CD4-positive, CD25-positive, alpha-beta regulatory T cell (primary cell): ENCODE results near the gene CTNND1. TPM values are rescaled to one million over a fixed set of nuclear protein-coding genes. Genes with fewer than 3 reads are reported as not detected.

ENCODE experiments used
- ATAC-seq, 2 donors: fragments of 150-1000 bp; cut with Tn5 transposase; one replicate each; pipeline ENCODE4 v1.10.0; 2021; ENCODE audit warnings: low read depth in 2 of 2, moderate number of reproducible peaks in 2 of 2, moderate library complexity in 1 of 2
- DNase-seq, 3 donors: peaks; one replicate each; pipeline versions ENCODE4 v3.0.0 to v3.0.0-alpha.2; 2012 to 2022; ENCODE audit warnings: mixed read lengths in 1 of 3
- H3K27ac ChIP-seq: one replicate; pipeline ENCODE4 v1.7.0; 2013; ENCODE audit warnings: mild to moderate bottlenecking, low read length; ENCODE audit not compliant: insufficient read depth, poor library complexity, severe bottlenecking
- H3K27me3 ChIP-seq: one replicate; pipeline ENCODE4 v1.7.0; 2013; ENCODE audit warnings: low read length; ENCODE audit not compliant: control insufficient read depth, insufficient read depth
- H3K36me3 ChIP-seq: one replicate; pipeline ENCODE4 v1.7.0; 2013; ENCODE audit warnings: mild to moderate bottlenecking, low read length, moderate library complexity; ENCODE audit not compliant: control insufficient read depth, insufficient read depth
- H3K4me1 ChIP-seq: 2 replicates; pipeline ENCODE4 v1.7.0; 2013; ENCODE audit warnings: mild to moderate bottlenecking, low read length; ENCODE audit not compliant: insufficient read depth, control insufficient read depth, poor library complexity, severe bottlenecking
- H3K4me3 ChIP-seq: one replicate; pipeline ENCODE4 v1.7.0; 2013; ENCODE audit warnings: low read depth, mild to moderate bottlenecking, low read length, moderate library complexity
- H3K9me3 ChIP-seq, 2 experiments: 1 replicate in 1 of 2; 2 replicates in 1 of 2; pipeline ENCODE4 v1.7.0; 2013; ENCODE audit warnings: low read length in 2 of 2, mild to moderate bottlenecking in 1 of 2, moderate library complexity in 1 of 2; ENCODE audit not compliant: control insufficient read depth in 2 of 2
- H3K27ac Mint-ChIP-seq, 3 donors: one replicate each; pipeline ENCODE4 v1.8.0; 2020 to 2022; ENCODE audit warnings: mild to moderate bottlenecking in 3 of 3, mixed read lengths in 3 of 3, moderate library complexity in 2 of 3
- H3K27me3 Mint-ChIP-seq: one replicate; pipeline ENCODE4 v1.8.0; 2022; ENCODE audit warnings: mild to moderate bottlenecking, mixed read lengths
- H3K36me3 Mint-ChIP-seq: one replicate; pipeline ENCODE4 v1.8.0; 2020; ENCODE audit warnings: mixed read lengths
- H3K4me1 Mint-ChIP-seq, 4 donors: one replicate each; pipeline ENCODE4 v1.8.0; 2020 to 2022; ENCODE audit warnings: mixed read lengths in 4 of 4, mild to moderate bottlenecking in 1 of 4
- H3K4me3 Mint-ChIP-seq, 4 donors: one replicate each; pipeline ENCODE4 v1.8.0; 2020 to 2022; ENCODE audit warnings: mild to moderate bottlenecking in 4 of 4, mixed read lengths in 4 of 4, moderate library complexity in 3 of 4
- H3K9me3 Mint-ChIP-seq, 7 donors: one replicate each; pipeline ENCODE4 v1.8.0; 2020 to 2022; ENCODE audit warnings: mixed read lengths in 7 of 7, mild to moderate bottlenecking in 3 of 7, moderate library complexity in 2 of 7
- polyA plus RNA-seq, 4 donors: library from polyadenylated mRNA; unstranded; fragments of 300-500 nt; fragmentation: Illumina TruSeq; gene quantifications; one replicate each; pipeline ENCODE4 v1.2.3, GENCODE V29; 2021
- total RNA-seq: library from RNA; stranded (reverse); gene quantifications from one replicate; pipeline ENCODE4 v1.2.3, GENCODE V29; 2022

CTNND1 gene
- total and polyA plus RNA-seq, 5 donors from 2014 or later = 0.53 to 19.4 (median 2.6) TPM

DNA sequence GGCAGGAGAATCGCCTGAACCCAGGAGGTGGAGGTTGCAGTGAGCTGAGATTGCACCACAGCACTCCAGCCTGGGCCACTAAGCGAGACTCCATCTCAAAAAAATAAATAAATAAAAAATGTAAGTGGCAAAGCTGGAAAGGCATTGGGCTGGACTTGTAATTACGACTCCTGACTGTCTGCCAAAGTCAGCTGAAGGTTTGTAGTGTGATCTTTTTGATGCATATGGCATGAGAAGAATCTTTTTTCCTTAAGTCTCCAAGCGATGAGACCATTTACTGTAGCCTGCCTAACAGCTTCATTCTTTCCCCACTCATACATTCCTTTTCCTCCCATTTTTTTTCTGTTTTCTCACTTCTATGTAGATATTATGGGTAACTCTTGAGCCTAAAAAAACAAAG, 24.8 kb downstream of the CTNND1 start:
- no peaks in the 10 kb centered on the region for H3K27me3 Mint-ChIP-seq
- no peaks in the 10 kb centered on the region for H3K27me3 ChIP-seq
- no peak for DNase-seq
- H3K4me3 Mint-ChIP-seq = no peak overlapping the region
- ATAC-seq = no peak
- H3K4me3 ChIP-seq = no peak overlapping the region
- peaks cover under 1% of the 10 kb centered on the region for H3K4me1 ChIP-seq
- peaks cover 0 to 13% (median under 1%) of the 10 kb centered on the region in 4 donors for H3K4me1 Mint-ChIP-seq
- H3K36me3 Mint-ChIP-seq = no peaks in the 10 kb centered on the region
- no peaks in the 10 kb centered on the region for H3K36me3 ChIP-seq
- no peaks in the 10 kb centered on the region for H3K9me3 ChIP-seq
- H3K9me3 Mint-ChIP-seq = no peaks in the 10 kb centered on the region
- H3K27ac Mint-ChIP-seq = no peak overlapping the region
- H3K27ac ChIP-seq = no peak overlapping the region

DNA sequence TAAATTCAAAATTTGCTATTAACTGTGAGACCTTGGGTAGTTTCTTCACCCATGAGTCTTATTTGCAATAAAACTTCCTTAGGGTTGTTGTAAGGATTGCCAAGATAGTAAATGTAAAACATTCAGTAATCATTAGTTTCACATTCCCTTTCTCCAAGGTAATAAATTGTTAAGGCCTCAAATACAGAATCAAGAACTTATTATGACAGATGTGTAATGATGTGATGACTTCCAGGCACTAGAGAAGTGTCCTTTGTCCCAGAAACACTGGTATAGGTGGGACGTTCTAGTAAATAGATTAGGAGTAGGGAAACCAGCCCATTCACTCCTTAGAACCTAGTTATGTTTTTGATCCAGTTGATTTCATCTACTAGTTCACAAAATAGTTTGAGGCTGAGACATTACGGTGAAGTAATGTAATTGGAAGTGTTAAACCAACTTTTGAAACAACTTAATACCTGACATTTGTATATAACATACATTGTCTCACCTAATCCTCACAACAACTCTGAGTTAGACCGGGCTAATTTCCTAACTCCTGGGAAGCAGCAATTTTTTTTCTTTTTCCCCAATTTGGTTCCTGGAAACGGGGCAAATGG, 25.5 kb downstream of the CTNND1 start:
- H3K27me3 Mint-ChIP-seq = no peaks in the 10 kb centered on the region
- no peaks in the 10 kb centered on the region for H3K9me3 Mint-ChIP-seq
- peaks cover 2 to 14% (median 5%) of the 10 kb centered on the region in 4 donors for H3K4me1 Mint-ChIP-seq
- no peaks in the 10 kb centered on the region for H3K9me3 ChIP-seq
- no peak for ATAC-seq
- no peak overlapping the region for H3K4me3 ChIP-seq
- peaks cover 7% of the 10 kb centered on the region for H3K4me1 ChIP-seq
- H3K27ac ChIP-seq = no peak overlapping the region
- no peak overlapping the region for H3K4me3 Mint-ChIP-seq
- no peaks in the 10 kb centered on the region for H3K27me3 ChIP-seq
- DNase-seq = no peak
- peak overlapping the region in 1 of 3 donors; percentile 34 for H3K27ac Mint-ChIP-seq
- H3K36me3 ChIP-seq = no peaks in the 10 kb centered on the region
- no peaks in the 10 kb centered on the region for H3K36me3 Mint-ChIP-seq

DNA sequence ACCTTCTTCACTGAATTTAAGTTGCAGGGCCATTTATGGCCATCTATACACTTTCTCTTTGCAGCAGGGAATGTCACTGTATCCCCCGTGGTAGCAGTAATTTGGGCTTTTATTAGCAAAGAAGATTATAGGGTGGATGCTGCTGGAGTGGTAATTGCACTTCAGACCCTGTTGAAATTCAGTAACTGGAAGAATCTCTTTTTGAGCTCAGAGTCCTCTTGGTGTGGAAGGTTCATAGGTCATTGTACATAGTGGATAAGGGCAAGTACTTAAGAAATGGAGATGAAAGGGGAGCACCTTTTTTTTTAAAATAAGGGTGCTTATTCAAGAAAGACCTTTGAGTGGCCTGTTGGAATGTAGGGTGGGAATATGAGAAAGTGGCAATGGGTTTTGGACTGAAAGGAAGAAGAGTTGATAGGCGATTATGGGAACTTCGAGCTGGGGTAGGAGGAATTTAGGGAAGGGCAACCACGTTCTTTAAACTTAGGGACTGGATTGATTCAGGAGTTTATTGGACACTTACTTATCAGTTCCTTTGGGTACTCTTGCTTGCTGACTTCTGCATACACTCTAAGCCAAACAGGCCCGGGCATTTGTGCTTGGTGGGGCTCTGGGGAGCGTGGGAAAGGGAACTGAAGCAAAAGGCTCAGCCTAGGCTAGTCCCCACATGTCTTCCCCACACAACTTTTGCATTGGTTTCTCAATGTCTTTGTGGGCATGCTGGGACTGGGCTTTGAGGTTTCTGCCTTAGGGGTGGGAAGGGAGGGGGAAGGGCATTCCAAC, 26.5 kb downstream of the CTNND1 start:
- H3K36me3 ChIP-seq = no peaks in the 10 kb centered on the region
- H3K4me3 ChIP-seq = no peak overlapping the region
- no peaks in the 10 kb centered on the region for H3K9me3 ChIP-seq
- H3K27ac ChIP-seq = no peak overlapping the region
- H3K27ac Mint-ChIP-seq = no peak overlapping the region
- no peaks in the 10 kb centered on the region for H3K27me3 Mint-ChIP-seq
- peak overlapping the region in 1 of 4 donors; percentile 3 for H3K4me3 Mint-ChIP-seq
- H3K9me3 Mint-ChIP-seq = no peaks in the 10 kb centered on the region
- H3K36me3 Mint-ChIP-seq = no peaks in the 10 kb centered on the region
- DNase-seq = no peak
- peaks cover 8 to 24% (median 12%) of the 10 kb centered on the region in 4 donors for H3K4me1 Mint-ChIP-seq
- H3K4me1 ChIP-seq = peaks cover 17% of the 10 kb centered on the region
- ATAC-seq = no peak
- no peaks in the 10 kb centered on the region for H3K27me3 ChIP-seq

DNA sequence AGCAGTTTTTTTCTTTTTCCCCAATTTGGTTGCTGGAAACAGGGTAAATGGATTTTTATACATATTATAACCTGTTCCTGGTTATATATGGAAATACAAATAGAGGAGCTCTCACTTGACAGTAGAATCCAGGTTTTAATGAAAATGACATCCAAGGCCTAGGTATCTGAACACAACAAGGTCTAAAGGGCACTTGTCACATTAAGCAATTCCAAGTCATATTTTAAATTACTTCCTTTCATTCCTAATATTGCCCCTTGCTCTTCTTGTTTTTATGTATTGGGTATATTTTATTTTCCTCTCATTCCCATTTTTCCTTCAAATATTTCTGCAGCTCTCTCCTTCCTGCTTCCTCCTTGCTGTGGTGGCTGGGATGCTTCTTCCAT, 27.1 kb downstream of the CTNND1 start:
- Mint-ChIP-seq H3K9me3 (no peaks in the 10 kb centered on the region), H3K4me1 (peaks cover 14 to 30% (median 17%) of the 10 kb centered on the region in 4 donors), H3K36me3 (no peaks in the 10 kb centered on the region), H3K27ac (peak overlapping the region in 1 of 3 donors; percentile 18), H3K4me3 (no peak overlapping the region), H3K27me3 (no peaks in the 10 kb centered on the region)
- Histone ChIP-seq H3K4me3 (no peak overlapping the region), H3K9me3 (no peaks in the 10 kb centered on the region), H3K36me3 (no peaks in the 10 kb centered on the region), H3K27me3 (no peaks in the 10 kb centered on the region), H3K4me1 (peaks cover 23% of the 10 kb centered on the region), H3K27ac (no peak overlapping the region)
- ATAC-seq = no peak
- no peak for DNase-seq

DNA sequence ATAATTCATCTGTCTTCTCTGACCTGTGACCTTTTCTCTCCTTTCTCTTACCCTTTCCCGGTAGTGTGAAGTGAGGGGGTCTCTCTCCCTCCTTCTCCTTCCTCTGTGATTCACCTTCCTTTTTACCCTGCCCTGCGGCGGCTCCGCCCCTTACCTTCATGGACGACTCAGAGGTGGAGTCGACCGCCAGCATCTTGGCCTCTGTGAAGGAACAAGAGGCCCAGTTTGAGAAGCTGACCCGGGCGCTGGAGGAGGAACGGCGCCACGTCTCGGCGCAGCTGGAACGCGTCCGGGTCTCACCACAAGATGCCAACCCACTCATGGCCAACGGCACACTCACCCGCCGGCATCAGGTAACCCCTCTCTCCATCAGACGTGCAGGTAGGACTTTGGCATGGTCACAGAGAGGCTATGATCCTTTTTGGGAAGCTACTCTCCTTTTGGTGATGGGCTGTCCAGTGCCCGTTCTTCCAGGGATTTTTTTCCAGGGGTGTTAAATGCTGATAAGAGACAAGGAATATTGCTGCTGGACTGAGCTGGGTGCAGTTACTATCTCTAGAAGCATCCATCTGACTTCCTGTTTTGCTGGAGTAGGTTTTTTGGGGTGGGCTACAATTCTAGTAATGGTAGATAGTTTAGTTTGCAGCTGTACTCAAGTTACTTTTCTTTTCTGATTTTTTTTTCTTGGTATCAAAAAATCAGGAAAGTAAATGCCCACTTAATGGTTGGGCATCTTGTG, 29.9 kb downstream of the CTNND1 start:
- peaks cover 25% of the 10 kb centered on the region for H3K4me1 ChIP-seq
- no peak for DNase-seq
- Mint-ChIP-seq H3K4me1 (peaks cover 19 to 37% (median 28%) of the 10 kb centered on the region in 4 donors), H3K9me3 (no peaks in the 10 kb centered on the region), H3K4me3 (peak overlapping the region; percentile 22 to 82 (median 78)), H3K27ac (peak overlapping the region; percentile 93 to 99 (median 98)), H3K36me3 (peaks cover 9% of the 10 kb centered on the region), H3K27me3 (no peaks in the 10 kb centered on the region)
- no peaks in the 10 kb centered on the region for H3K9me3 ChIP-seq
- peak overlapping the region; percentile 79 for H3K4me3 ChIP-seq
- peak overlapping the region; percentile 74 for H3K27ac ChIP-seq
- H3K27me3 ChIP-seq = no peaks in the 10 kb centered on the region
- ATAC-seq = no peak
- peaks cover 1% of the 10 kb centered on the region for H3K36me3 ChIP-seq

DNA sequence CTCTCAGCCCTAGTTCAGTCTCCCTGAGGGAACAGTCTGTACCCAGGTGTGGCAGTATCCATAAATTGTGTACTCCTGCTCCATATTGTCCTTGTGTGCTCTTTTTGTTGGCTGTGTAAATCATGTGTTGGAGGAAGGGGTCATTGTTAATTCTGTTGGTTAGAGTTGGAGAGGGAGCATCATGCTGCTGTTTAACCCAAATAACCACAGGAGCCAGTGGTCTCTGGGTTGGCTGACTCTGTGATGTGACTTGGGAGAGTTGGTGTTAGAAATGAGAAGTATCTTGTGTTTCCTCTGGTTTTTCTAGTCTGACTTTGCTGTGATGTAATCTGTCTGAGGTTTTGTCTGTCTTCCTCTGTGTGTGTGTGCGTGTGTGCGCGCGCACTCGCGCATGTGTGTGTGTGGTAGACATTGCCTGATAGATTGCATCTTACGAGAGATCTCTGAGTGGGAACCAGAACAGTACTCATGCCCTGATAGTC, 30.5 kb downstream of the CTNND1 start:
- Histone ChIP-seq H3K36me3 (peaks cover 4% of the 10 kb centered on the region), H3K4me1 (peaks cover 25% of the 10 kb centered on the region), H3K27me3 (no peaks in the 10 kb centered on the region), H3K4me3 (peak overlapping the region; percentile 79), H3K9me3 (no peaks in the 10 kb centered on the region), H3K27ac (peak overlapping the region; percentile 74)
- Mint-ChIP-seq H3K4me3 (peak overlapping the region; percentile 22 to 82 (median 78)), H3K27me3 (no peaks in the 10 kb centered on the region), H3K4me1 (peaks cover 19 to 37% (median 28%) of the 10 kb centered on the region in 4 donors), H3K27ac (peak overlapping the region; percentile 93 to 99 (median 98)), H3K36me3 (peaks cover 12% of the 10 kb centered on the region), H3K9me3 (no peaks in the 10 kb centered on the region)
- peak; percentile 65 to 95 (median 84) for DNase-seq
- peak; percentile 95 to 97 for ATAC-seq

DNA sequence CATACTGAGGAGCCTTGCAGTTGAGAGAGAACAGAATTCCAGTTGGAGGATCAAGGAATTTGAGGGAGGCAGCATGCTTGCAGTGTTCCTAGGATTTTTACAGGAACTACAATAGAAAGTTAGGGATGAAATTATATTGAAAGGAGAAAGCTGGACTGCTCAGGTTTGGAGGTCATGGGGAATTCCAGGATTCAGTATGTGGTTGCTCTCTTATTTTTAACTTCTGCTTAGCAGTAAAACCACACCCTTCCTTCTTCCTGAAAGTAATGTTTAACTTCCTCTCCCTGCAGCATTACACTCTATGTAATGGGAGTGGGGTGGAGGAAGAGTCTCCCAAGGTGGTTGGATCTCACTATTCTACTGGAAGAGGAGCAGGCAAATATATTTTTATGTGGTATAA, 31.3 kb downstream of the CTNND1 start:
- H3K27me3 ChIP-seq = no peaks in the 10 kb centered on the region
- peak overlapping the region; percentile 79 for H3K4me3 ChIP-seq
- Mint-ChIP-seq H3K27me3 (no peaks in the 10 kb centered on the region), H3K36me3 (peaks cover 12% of the 10 kb centered on the region), H3K27ac (peak overlapping the region; percentile 70 to 99 (median 93)), H3K9me3 (no peaks in the 10 kb centered on the region), H3K4me3 (peak overlapping the region; percentile 22 to 79 (median 60)), H3K4me1 (peaks cover 19 to 37% (median 28%) of the 10 kb centered on the region in 4 donors)
- ATAC-seq (no peak), DNase-seq (peak in 1 of 3 donors; percentile 15)
- H3K9me3 ChIP-seq = no peaks in the 10 kb centered on the region
- peaks cover 4% of the 10 kb centered on the region for H3K36me3 ChIP-seq
- peak overlapping the region; percentile 74 for H3K27ac ChIP-seq
- H3K4me1 ChIP-seq = peaks cover 25% of the 10 kb centered on the region
